GM18517 (cell line): ENCODE measurements around the gene WDR33.
"Not testable (repeated sequence)": the region's sequence is repeated elsewhere in the genome, so short reads cannot be mapped to it uniquely, and the experiment has no call there.

Experiments
- ATAC-seq: cut with Tn5 transposase; IDR thresholded peaks from one replicate; pipeline ENCODE4 v1.9.1; 2021; ENCODE audit warnings: mild to moderate bottlenecking, moderate library complexity; ENCODE audit not compliant: unreplicated experiment

Gene WDR33

GRCh38 chr2:127810619-127811396 lies at the start of gene WDR33:
Gene WDR33, minus strand, starts transcription at chr2:127811171. Its CDS starts 40,190 bp downstream, at chr2:127770981.
- peak; percentile 94 for ATAC-seq

- no peak for ATAC-seq
Measured at GRCh38 chr2:127860130-127860529, 49.2 kb upstream of the WDR33 start.

- ATAC-seq: no peak
Measured at GRCh38 chr2:127859712-127860085, 48.7 kb upstream of the WDR33 start.

GRCh38 chr2:127857265-127857808 lies 46.4 kb upstream of the WDR33 start:
- peak; percentile 9 for ATAC-seq

- ATAC-seq: no peak
Measured at GRCh38 chr2:127853671-127854070, 42.7 kb upstream of the WDR33 start.

- ATAC-seq: no peak
Measured at GRCh38 chr2:127852388-127852787, 41.4 kb upstream of the WDR33 start.

- no peak for ATAC-seq
Measured at GRCh38 chr2:127847931-127848330, 37.0 kb upstream of the WDR33 start.

- ATAC-seq: no peak
Measured at GRCh38 chr2:127844973-127845372, 34.0 kb upstream of the WDR33 start.

GRCh38 chr2:127843677-127844076 lies 32.7 kb upstream of the WDR33 start:
- no peak for ATAC-seq

- no peak for ATAC-seq
Measured at GRCh38 chr2:127841466-127842178, 30.7 kb upstream of the WDR33 start.

GRCh38 chr2:127840893-127841292 lies 29.9 kb upstream of the WDR33 start:
- ATAC-seq: no peak

GRCh38 chr2:127834951-127835350 lies 24.0 kb upstream of the WDR33 start:
- ATAC-seq: no peak

- peak; percentile 98 for ATAC-seq
Measured at GRCh38 chr2:127829845-127830246, 18.9 kb upstream of the WDR33 start.

- ATAC-seq: not testable (repeated sequence)
Measured at GRCh38 chr2:127826708-127827107, 15.7 kb upstream of the WDR33 start.

- ATAC-seq: no peak
Measured at GRCh38 chr2:127826047-127826446, 15.1 kb upstream of the WDR33 start.

- no peak for ATAC-seq
Measured at GRCh38 chr2:127820080-127820668, 9.2 kb upstream of the WDR33 start.

GRCh38 chr2:127818794-127819425 lies 7.9 kb upstream of the WDR33 start:
- ATAC-seq: no peak

GRCh38 chr2:127818241-127818640 lies 7.3 kb upstream of the WDR33 start:
- ATAC-seq: no peak

GRCh38 chr2:127814677-127815076 lies 3.7 kb upstream of the WDR33 start:
- no peak for ATAC-seq

GRCh38 chr2:127812441-127812840 lies 1.5 kb upstream of the WDR33 start:
- ATAC-seq: not testable (repeated sequence)
